ENCODE data around the gene INVS.
"Not testable (repeated sequence)": the region's sequence is repeated elsewhere in the genome, so short reads cannot be mapped to it uniquely, and the experiment has no call there.

DNA sequence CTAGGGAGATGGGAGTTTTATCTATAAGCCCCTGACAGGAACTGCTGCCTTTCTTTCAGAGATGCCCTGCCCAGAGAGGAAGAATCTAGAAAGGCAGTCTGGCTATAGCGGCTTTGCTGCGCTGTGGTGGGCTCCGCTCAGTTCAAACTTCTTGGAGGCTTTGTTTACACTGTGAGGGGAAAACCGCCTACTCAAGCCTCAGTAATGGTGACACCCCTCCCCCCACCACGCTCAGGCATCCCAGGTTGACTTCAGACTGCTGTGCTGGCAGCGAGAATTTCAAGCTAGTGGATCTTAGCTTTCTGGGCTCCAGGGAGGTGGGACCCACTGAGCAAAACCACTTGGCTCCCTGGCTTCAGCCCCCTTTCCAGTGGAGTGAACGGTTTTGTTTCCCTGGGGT, 137.9 kb downstream of the INVS start:
- TF ChIP-seq POLR2A (IDR thresholded peaks at IDR 0.05; ENCODE audit: low read depth); POLR2AphosphoS5 (IDR thresholded peaks at IDR 0.05); EP300 (IDR thresholded peaks at IDR 0.05): not testable (repeated sequence)
- TF ChIP-seq, protein P1, sequence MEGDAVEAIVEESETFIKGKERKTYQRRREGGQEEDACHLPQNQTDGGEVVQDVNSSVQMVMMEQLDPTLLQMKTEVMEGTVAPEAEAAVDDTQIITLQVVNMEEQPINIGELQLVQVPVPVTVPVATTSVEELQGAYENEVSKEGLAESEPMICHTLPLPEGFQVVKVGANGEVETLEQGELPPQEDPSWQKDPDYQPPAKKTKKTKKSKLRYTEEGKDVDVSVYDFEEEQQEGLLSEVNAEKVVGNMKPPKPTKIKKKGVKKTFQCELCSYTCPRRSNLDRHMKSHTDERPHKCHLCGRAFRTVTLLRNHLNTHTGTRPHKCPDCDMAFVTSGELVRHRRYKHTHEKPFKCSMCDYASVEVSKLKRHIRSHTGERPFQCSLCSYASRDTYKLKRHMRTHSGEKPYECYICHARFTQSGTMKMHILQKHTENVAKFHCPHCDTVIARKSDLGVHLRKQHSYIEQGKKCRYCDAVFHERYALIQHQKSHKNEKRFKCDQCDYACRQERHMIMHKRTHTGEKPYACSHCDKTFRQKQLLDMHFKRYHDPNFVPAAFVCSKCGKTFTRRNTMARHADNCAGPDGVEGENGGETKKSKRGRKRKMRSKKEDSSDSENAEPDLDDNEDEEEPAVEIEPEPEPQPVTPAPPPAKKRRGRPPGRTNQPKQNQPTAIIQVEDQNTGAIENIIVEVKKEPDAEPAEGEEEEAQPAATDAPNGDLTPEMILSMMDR (IDR thresholded peaks at IDR 0.05), result not testable (repeated sequence)
